ENCODE results near the gene EREG.
"Not testable (repeated sequence)": the region's sequence is repeated elsewhere in the genome, so short reads cannot be mapped to it uniquely, and the experiment has no call there.

The EREG gene

DNA sequence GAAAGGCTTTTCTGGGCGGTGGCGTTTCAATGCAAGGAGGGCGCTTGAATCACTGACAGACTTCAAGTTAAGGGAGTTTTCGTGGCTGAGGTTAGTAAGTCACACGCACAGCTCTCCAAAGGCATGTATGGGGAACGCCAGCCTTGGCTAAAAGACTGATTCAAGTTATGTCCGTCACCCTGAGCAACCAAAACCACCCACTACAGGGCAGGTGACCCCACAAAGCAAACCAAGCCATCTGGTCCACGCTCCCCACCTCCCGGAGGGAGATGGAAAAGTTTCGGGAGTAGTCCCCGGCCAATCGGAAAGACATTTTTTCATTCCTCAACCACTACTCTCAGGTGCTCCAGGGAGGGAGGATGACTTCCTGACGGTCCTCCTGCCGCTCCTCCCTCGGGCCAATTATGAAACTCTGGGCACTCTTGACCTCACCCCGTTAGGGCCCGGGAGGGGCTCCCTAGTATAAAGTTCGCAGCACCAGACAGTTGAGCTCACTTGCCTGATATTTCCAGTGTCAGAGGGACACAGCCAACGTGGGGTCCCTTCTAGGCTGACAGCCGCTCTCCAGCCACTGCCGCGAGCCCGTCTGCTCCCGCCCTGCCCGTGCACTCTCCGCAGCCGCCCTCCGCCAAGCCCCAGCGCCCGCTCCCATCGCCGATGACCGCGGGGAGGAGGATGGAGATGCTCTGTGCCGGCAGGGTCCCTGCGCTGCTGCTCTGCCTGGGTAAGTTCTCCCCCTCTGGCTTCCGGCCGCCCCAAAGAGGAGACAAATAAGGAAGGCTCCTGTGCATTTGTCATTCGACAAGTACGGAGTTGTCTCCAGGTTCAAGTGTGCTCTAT is at the start of gene EREG:
Gene EREG, plus strand, starts transcription at position 494 of the 840 bp plus-strand sequence. Its CDS starts 164 bp downstream, at position 658.
- DNase-seq = peak; percentile 3

- no peak for DNase-seq
Measured at GRCh38 chr4:74315376-74315775, 49.6 kb upstream of the EREG start.

DNA sequence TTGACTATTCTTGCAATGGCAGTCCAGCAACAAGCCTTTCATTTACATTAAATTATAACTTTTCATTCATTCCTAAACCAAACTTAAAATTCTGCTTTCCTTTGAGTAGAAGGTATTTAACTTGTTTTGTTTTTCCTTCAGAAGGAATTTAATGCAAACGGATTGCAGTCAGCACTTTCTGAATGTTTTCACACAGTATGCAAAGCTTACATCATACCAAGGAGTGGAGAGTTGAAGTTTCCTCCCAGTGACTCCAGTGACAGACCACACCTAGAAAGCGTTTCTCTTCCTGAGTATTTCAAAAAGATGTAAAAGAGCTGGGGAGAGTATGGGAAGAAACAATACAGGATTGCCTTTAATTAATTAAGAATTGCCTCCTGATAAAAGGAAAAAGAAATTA is 48.5 kb upstream of the EREG start:
- DNase-seq = no peak

DNA sequence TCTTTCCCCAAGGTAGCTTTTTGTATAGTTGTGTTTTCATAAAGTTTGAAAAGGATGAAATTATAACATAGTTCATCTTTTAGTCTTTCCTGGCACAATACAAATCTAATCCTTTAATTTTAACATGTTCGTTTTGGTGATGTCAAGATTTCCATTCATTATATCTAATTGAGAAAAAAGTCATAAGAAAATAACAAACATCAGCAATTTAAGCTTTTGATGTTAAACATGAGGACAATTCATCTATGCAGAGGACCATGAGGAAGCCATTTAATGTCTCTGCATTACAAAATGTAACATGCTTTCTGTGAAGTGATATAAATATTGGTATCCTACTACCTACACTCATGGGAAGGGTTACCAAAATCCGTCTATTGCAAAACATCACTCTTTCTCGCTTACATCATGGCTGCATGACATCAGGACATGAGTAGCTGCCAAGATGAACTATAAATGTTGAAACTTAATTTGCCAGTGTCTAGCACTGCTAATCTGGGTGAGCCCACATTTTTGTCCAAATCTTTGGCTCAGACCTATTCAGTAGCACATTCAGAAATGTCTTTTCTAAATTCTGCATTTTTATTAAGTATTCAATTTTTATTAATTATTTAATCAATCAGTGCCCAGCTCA is 47.2 kb upstream of the EREG start:
- no peak for DNase-seq

DNA sequence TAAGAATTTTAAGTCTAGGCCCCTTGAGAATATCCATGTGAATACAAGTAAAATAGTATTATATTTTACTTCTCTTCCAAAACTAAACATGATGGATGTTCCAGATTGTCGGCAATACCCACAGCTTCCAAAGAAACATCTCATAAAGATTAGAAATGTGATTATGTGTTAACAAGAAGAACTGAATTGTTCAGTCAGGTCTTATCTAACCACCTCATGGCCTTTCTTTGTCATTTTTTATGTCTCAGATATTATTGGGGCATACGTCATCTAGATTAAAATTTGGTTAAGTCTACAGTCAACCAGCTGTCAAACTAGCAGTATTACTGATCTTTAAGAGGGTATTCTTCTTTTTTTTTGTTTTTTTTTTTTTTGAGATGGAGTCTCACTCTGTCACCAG is 46.7 kb upstream of the EREG start:
- DNase-seq = no peak

DNA sequence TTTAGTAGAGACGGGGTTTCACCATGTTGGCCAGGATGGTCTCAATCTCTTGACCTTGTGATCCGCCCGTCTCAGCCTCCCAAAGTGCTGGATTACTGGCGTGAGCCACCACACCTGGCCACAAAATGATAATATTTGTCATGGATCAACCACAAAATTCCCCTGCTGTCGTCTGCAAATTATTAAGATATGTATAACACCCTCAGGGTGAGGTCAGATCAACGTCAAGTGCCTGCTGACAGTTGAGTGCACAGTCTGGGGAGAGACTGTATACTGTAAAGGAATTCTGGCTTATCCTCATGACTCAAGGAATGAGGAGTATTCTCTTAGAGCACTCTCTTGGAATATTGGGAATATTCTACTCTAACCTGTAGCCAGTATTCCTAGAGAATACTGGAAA is 45.5 kb upstream of the EREG start:
- DNase-seq = no peak

- DNase-seq = peak; percentile 25
Measured at GRCh38 chr4:74320559-74321118, 44.3 kb upstream of the EREG start.

DNA sequence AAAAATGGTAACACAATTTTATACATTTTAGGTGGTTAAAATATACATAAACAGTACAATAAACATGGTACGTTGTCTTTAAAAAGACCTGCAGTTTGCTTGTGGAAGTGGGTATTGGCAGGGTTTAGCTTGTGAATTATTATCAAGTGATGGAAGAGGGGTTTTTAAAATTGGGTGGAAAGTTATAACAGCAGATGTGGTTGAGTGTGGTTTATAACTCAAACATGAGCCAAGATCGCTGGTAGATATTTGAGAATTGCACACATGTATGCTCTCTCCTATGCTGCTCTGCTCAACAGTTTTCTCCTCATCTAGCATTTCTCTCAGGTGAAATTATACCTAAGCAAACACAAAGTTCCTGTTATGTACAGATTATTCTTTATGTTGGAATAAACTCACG is 42.6 kb upstream of the EREG start:
- DNase-seq = no peak

- no peak for DNase-seq
Measured at GRCh38 chr4:74323663-74324062, 41.3 kb upstream of the EREG start.

- DNase-seq = no peak
Measured at GRCh38 chr4:74324262-74324661, 40.7 kb upstream of the EREG start.

DNA sequence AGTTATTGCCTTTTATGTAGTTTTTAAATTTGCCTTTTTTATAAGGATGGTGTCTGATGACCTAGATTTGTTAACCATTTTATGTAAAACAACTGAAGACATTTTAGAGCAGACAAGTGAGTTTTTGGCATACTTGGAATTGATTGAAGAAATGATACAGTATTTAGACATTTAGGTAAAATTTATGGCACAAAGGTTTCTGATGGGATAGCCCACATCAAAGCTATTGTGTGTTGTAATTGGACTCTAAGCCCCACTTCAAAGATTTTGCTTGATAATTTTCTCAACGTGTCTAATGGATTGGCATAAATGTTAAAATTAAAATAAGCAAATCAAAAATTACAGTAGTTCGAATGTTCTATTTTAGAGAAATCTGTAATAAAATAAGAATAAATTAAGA is 39.1 kb upstream of the EREG start:
- no peak for DNase-seq

GRCh38 chr4:74327762-74328161 is 37.2 kb upstream of the EREG start:
- DNase-seq = no peak

DNA sequence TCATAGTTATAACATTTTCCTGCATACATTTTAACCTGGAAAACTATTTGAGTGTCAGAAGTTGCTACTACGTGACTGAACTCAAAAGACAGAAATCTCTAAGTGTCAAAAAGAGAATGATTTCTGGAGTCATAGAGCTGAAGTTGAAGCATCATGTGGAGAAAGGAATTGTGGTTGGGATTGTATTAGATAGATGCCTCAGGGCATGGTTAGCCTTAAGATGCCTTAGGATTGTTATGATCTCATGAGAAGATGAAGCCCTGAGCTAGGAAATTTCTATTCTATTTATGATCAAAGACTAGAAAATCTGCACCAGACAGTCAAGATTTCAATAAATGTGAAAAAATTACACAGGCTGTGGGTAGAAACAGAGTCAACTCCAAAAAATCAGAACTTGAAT is 36.4 kb upstream of the EREG start:
- DNase-seq = no peak

DNA sequence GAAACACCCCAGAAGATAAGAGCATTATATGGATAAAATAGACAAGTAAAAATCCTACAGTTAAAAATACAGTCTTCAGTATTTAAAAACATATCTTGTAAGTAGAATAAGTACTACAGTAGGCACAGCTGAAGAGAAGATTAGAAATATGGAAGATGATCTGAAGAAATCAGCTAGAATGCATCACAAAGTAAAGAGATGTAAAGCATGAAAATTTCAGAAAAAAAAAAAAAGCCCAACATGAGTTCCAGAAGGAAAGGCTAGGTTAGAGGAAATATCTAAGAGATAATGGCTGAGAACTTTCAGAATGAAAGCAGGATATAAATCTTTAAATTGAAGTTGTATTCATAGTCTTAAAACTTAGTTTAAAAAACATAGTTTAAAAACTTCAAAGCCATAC is 35.6 kb upstream of the EREG start:
- DNase-seq = no peak

GRCh38 chr4:74330295-74330750 is 34.6 kb upstream of the EREG start:
- no peak for DNase-seq

GRCh38 chr4:74331252-74331651 is 33.7 kb upstream of the EREG start:
- no peak for DNase-seq

- DNase-seq = no peak
Measured at GRCh38 chr4:74331944-74332343, 33.0 kb upstream of the EREG start.

- no peak for DNase-seq
Measured at GRCh38 chr4:74334636-74335035, 30.3 kb upstream of the EREG start.

- DNase-seq = no peak
Measured at GRCh38 chr4:74335341-74336021, 29.5 kb upstream of the EREG start.

- DNase-seq = no peak
Measured at GRCh38 chr4:74338792-74339333, 26.1 kb upstream of the EREG start.

GRCh38 chr4:74339501-74339900 is 25.4 kb upstream of the EREG start:
- no peak for DNase-seq

- DNase-seq = not testable (repeated sequence)
Measured at GRCh38 chr4:74340421-74340820, 24.5 kb upstream of the EREG start.

DNA sequence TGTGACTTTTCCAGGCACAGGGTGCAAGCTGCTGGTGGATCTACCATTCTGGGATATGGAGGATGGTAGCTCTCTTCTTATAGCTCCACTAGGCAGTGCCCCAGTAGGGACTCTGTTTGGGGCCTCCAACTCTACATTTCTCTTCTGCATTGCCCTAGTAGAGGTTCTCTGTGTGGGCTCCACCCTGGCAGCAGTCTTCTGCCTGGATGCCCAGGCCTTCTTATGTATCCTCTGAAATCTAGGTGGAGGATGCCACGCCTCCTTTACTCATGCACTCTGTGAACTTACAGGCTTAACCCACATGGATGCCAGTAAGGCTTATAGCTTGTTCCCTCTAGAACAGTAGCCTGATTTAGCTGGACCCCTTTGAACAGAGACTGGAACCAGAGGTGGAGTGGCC is 20.9 kb upstream of the EREG start:
- no peak for DNase-seq

All from stimulated activated CD4-positive, alpha-beta T cell treated with anti-CD3 and anti-CD28 coated beads, Interleukin-4, amount 100 ng/mL, for 24 hours (primary cell).